ENCODE data around the gene PALMD.

Gene PALMD

GRCh38 chr1:99726818-99727217, 80.9 kb downstream of the PALMD start:
- Histone ChIP-seq H3K27me3 (ENCODE audit: control insufficient read depth, insufficient read depth, low read length) (no peaks in the 10 kb centered on the region), H3K36me3 (ENCODE audit: control insufficient read depth, insufficient read depth, low read length) (no peaks in the 10 kb centered on the region), H3K4me1 (ENCODE audit: control insufficient read depth, insufficient read depth, low read length) (peaks cover 17% of the 10 kb centered on the region), H3K9me3 (ENCODE audit: control insufficient read depth, insufficient read depth, low read length) (no peaks in the 10 kb centered on the region), H3K4me3 (ENCODE audit: low read depth, low read length) (no peak overlapping the region), H3K27ac (ENCODE audit: low read depth, low read length) (no peak overlapping the region), H3K9ac (ENCODE audit: low read depth, low read length) (no peak overlapping the region)

DNA sequence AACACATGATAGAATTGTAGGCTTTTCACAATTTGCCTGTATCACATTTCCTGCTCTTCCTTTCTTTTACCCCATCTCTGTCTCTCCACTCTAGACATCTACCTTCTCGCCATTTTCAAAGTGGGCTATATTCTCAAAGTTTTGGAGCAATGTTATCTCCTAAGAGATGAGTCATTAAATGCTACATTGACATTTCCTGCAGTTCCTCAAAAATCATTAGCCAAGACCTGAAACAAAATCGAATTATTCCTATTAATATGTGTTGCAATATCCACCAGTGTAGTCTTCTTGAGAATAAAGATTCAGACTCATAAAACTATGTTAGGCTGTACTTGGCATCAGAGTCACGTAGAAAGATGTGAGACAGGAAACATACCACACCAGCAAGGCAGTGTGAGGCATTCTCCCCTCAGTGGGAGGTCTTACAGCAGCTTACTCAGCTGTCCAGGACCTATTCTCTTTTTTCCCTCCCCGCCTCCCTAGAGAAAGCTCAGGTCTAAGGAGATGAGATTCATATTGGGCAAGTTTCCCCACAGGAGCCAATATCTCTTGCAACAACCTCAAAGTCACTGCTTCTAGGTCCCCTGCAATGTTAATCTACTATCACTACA, 81.8 kb downstream of the PALMD start:
- H3K9ac ChIP-seq (ENCODE audit: low read depth, low read length) = no peak overlapping the region
- H3K4me3 ChIP-seq (ENCODE audit: low read depth, low read length) = peak overlapping the region; percentile 9; the same call in 1 of the 2 replicates
- H3K27me3 ChIP-seq (ENCODE audit: control insufficient read depth, insufficient read depth, low read length) = no peaks in the 10 kb centered on the region
- peak overlapping the region; percentile 29 for H3K27ac ChIP-seq (ENCODE audit: low read depth, low read length)
- no peaks in the 10 kb centered on the region for H3K36me3 ChIP-seq (ENCODE audit: control insufficient read depth, insufficient read depth, low read length)
- peaks cover 17% of the 10 kb centered on the region for H3K4me1 ChIP-seq (ENCODE audit: control insufficient read depth, insufficient read depth, low read length)
- no peaks in the 10 kb centered on the region for H3K9me3 ChIP-seq (ENCODE audit: control insufficient read depth, insufficient read depth, low read length)

DNA sequence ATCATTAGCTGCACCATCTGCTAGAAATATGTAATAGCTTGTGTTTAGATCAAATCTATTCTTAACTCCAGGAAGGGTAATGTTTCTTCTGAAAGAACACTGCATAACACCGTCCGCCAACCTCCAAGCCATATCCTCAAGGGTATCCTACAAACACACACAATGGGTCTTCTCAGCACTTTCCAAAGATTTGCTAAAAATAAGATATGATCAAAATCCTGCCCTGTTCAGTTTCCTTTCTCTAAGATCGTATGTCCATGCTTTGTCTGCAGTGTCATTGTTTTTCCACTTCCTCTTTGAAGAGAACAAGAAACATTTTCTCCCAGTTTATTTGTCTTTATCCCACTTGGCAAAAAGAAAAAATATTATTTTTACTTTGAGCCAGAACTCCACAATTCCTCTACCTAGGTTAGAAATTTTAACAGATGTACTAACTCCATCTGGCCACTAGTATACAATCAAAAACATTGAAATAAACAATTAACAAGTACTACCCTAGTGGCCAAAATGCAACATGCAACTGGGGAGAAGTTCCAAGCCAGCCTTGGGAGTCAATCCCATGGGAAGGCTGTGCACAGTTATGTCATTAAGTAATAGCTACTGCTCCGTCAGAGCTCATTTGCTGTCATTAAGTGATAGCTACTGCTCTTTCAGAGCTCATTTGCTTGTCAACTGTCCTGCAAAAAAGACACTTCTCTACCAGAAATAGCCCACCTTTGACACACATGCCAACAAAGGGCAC, 82.8 kb downstream of the PALMD start:
- no peaks in the 10 kb centered on the region for H3K27me3 ChIP-seq (ENCODE audit: control insufficient read depth, insufficient read depth, low read length)
- H3K9me3 ChIP-seq (ENCODE audit: control insufficient read depth, insufficient read depth, low read length) = no peaks in the 10 kb centered on the region
- H3K36me3 ChIP-seq (ENCODE audit: control insufficient read depth, insufficient read depth, low read length) = no peaks in the 10 kb centered on the region
- no peak overlapping the region for H3K4me3 ChIP-seq (ENCODE audit: low read depth, low read length)
- H3K9ac ChIP-seq (ENCODE audit: low read depth, low read length) = no peak overlapping the region
- no peak overlapping the region for H3K27ac ChIP-seq (ENCODE audit: low read depth, low read length)
- H3K4me1 ChIP-seq (ENCODE audit: control insufficient read depth, insufficient read depth, low read length) = peaks cover 17% of the 10 kb centered on the region

GRCh38 chr1:99731384-99731783, 85.5 kb downstream of the PALMD start:
- H3K4me1 ChIP-seq (ENCODE audit: control insufficient read depth, insufficient read depth, low read length) = peaks cover 13% of the 10 kb centered on the region

DNA sequence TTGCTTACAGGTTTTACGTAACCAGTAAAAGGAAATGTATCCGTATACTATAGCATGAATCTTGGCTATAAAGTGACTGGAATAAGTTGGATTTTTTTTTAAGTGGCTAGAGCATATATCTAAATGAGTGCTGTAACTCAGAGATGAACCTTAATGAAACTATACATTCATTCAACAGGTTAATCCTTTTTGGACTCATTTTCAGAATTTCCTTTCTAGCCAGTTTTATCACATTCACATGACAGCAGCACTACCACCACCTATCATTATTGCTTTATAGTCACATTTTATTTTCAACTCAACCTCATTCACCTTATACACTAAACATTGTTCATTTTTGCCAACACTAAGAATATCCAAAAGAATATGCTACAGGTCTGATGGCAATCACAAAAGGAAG, 89.9 kb downstream of the PALMD start:
- H3K9ac ChIP-seq (ENCODE audit: low read depth, low read length) = no peak overlapping the region
- H3K9me3 ChIP-seq (ENCODE audit: control insufficient read depth, insufficient read depth, low read length) = no peaks in the 10 kb centered on the region
- no peak overlapping the region for H3K27ac ChIP-seq (ENCODE audit: low read depth, low read length)
- H3K36me3 ChIP-seq (ENCODE audit: control insufficient read depth, insufficient read depth, low read length) = peaks cover 2% of the 10 kb centered on the region; the same call in 1 of the 2 replicates
- no peaks in the 10 kb centered on the region for H3K27me3 ChIP-seq (ENCODE audit: control insufficient read depth, insufficient read depth, low read length)
- H3K4me3 ChIP-seq (ENCODE audit: low read depth, low read length) = no peak overlapping the region
- no peaks in the 10 kb centered on the region for H3K4me1 ChIP-seq (ENCODE audit: control insufficient read depth, insufficient read depth, low read length)

More at GRCh38 chr1:99731384-99731783, 85.5 kb downstream of the PALMD start:
- no peaks in the 10 kb centered on the region for H3K9me3 ChIP-seq (ENCODE audit: control insufficient read depth, insufficient read depth, low read length)
- no peak overlapping the region for H3K27ac ChIP-seq (ENCODE audit: low read depth, low read length)
- no peak overlapping the region for H3K4me3 ChIP-seq (ENCODE audit: low read depth, low read length)
- no peaks in the 10 kb centered on the region for H3K36me3 ChIP-seq (ENCODE audit: control insufficient read depth, insufficient read depth, low read length)
- H3K27me3 ChIP-seq (ENCODE audit: control insufficient read depth, insufficient read depth, low read length) = no peaks in the 10 kb centered on the region
- H3K9ac ChIP-seq (ENCODE audit: low read depth, low read length) = no peak overlapping the region

DNA sequence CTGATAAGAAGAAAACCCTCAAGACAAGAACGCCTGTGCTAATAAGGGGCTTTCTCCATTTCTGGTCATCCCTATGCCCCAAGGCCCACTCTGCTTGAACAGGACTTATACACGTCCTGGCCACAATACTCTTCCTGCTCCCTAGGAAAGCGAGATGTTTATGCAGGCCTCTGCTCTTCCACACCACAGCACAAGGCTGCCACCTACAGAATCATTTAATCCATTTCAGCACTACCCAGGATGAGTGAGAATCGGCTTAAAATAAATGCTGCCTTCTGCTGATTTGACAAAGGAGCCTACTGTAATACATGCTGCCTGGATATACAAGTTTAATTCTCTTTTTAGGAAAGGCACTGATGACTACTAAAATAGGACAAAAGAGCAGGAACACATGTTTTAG, 91.1 kb downstream of the PALMD start:
- Histone ChIP-seq H3K27ac (ENCODE audit: low read depth, low read length) (no peak overlapping the region), H3K9me3 (ENCODE audit: control insufficient read depth, insufficient read depth, low read length) (no peaks in the 10 kb centered on the region), H3K9ac (ENCODE audit: low read depth, low read length) (no peak overlapping the region), H3K4me1 (ENCODE audit: control insufficient read depth, insufficient read depth, low read length) (no peaks in the 10 kb centered on the region), H3K27me3 (ENCODE audit: control insufficient read depth, insufficient read depth, low read length) (no peaks in the 10 kb centered on the region), H3K36me3 (ENCODE audit: control insufficient read depth, insufficient read depth, low read length) (peaks cover 2% of the 10 kb centered on the region; the same call in 1 of the 2 replicates), H3K4me3 (ENCODE audit: low read depth, low read length) (no peak overlapping the region)

GRCh38 chr1:99738858-99739465, 93.0 kb downstream of the PALMD start:
- Histone ChIP-seq H3K4me1 (ENCODE audit: control insufficient read depth, insufficient read depth, low read length) (no peaks in the 10 kb centered on the region), H3K27me3 (ENCODE audit: control insufficient read depth, insufficient read depth, low read length) (no peaks in the 10 kb centered on the region), H3K27ac (ENCODE audit: low read depth, low read length) (no peak overlapping the region), H3K4me3 (ENCODE audit: low read depth, low read length) (no peak overlapping the region), H3K9me3 (ENCODE audit: control insufficient read depth, insufficient read depth, low read length) (no peaks in the 10 kb centered on the region), H3K9ac (ENCODE audit: low read depth, low read length) (no peak overlapping the region), H3K36me3 (ENCODE audit: control insufficient read depth, insufficient read depth, low read length) (peaks cover 2% of the 10 kb centered on the region; the same call in 1 of the 2 replicates)

DNA sequence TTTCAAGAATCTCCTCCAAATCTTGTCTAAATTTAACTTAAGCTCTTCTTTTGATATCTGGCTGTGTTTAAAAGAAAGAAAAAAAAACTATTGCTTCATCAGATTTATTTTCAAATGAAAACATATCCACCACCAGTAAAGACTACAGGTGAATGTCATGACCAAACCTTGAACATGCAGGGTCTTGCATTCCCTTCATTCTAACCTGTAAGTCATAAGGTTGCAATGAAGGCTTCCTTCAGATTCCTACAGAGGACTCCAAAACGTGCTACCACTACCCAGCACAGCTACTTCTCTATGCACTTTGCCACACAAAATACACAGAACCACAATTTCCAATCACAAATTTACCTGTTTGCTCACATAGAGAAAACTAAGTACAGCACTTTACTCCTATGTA, 94.2 kb downstream of the PALMD start:
- no peak overlapping the region for H3K4me3 ChIP-seq (ENCODE audit: low read depth, low read length)
- H3K9ac ChIP-seq (ENCODE audit: low read depth, low read length) = no peak overlapping the region
- no peaks in the 10 kb centered on the region for H3K27me3 ChIP-seq (ENCODE audit: control insufficient read depth, insufficient read depth, low read length)
- H3K9me3 ChIP-seq (ENCODE audit: control insufficient read depth, insufficient read depth, low read length) = no peaks in the 10 kb centered on the region
- peaks cover 2% of the 10 kb centered on the region; the same call in 1 of the 2 replicates for H3K36me3 ChIP-seq (ENCODE audit: control insufficient read depth, insufficient read depth, low read length)
- no peak overlapping the region for H3K27ac ChIP-seq (ENCODE audit: low read depth, low read length)
- H3K4me1 ChIP-seq (ENCODE audit: control insufficient read depth, insufficient read depth, low read length) = no peaks in the 10 kb centered on the region
